Stomach (tissue), 9 donors: ENCODE data around the gene LRP1B. TPM values are rescaled to one million over a fixed set of nuclear protein-coding genes. Genes with fewer than 3 reads are reported as not detected.

Source experiments
- DNase-seq, 2 donors: peaks; one replicate each; pipeline versions ENCODE4 v3.0.0 to v3.0.0-alpha.2; 2013 to 2019
- H3K27ac ChIP-seq, 5 donors: fragments of 200-600 bp in 4 of 5; sonication (generic) in 4 of 5; one replicate each; pipeline ENCODE4 v1.5.1; 2013 to 2019; ENCODE audit warnings: mild to moderate bottlenecking in 1 of 5, moderate library complexity in 1 of 5
- H3K27me3 ChIP-seq, 3 donors: fragments of 200-600 bp; sonication (generic); one replicate each; pipeline ENCODE4 v1.5.1; 2017 to 2019; ENCODE audit warnings: mixed run types in 1 of 3
- H3K36me3 ChIP-seq, 4 donors: fragments of 200-600 bp; sonication (generic); 1 replicate in 3 of 4; 2 replicates in 1 of 4; pipeline ENCODE4 v1.5.1; 2016 to 2019
- H3K4me1 ChIP-seq, 4 donors: fragments of 200-600 bp; sonication (generic); one replicate each; pipeline ENCODE4 v1.5.1; 2016 to 2019
- H3K4me3 ChIP-seq, 4 donors: fragments of 200-600 bp; sonication (generic) in 3 of 4; one replicate each; pipeline ENCODE4 v1.5.1; 2016 to 2019; ENCODE audit warnings: mild to moderate bottlenecking in 1 of 4
- H3K9me3 ChIP-seq, 4 donors: fragments of 200-600 bp; sonication (generic); one replicate each; pipeline ENCODE4 v1.5.1; 2016 to 2019
- EP300 ChIP-seq: sonication (generic); formaldehyde crosslinking; IDR thresholded peaks from one replicate; pipeline ENCODE4 v1.6.1; 2017; ENCODE audit warnings: antibody characterized with exemption
- POLR2A ChIP-seq, 4 donors: fragments of 450-650 bp; IDR thresholded peaks; one replicate each; pipeline ENCODE4 v1.6.1; 2016; ENCODE audit warnings: antibody characterized with exemption in 4 of 4, control low read depth in 2 of 4, mild to moderate bottlenecking in 1 of 4, moderate library complexity in 1 of 4
- POLR2AphosphoS5 ChIP-seq, 3 donors: sonication (generic); formaldehyde crosslinking; IDR thresholded peaks; one replicate each; pipeline ENCODE4 v1.6.1; 2016; ENCODE audit warnings: antibody characterized with exemption in 3 of 3
- WGBS, 5 donors: extraction: QIAGEN DNeasy Blood & Tissue Kit in 3 of 5; methylation state at CpG; one replicate each; pipeline versions ENCODE4 v1.1.5 to v1.1.7; 2013 to 2018; 5-methylcytosine and 5-hydroxymethylcytosine counted together
- intact Hi-C: fragments of 100-400 bp; cut with DNase I; formaldehyde crosslinking; loops from one replicate; pipeline ENCODE4 v1.15.1; 2023; ENCODE audit warnings: low total_unique reads
- polyA plus RNA-seq, 3 donors: library from polyadenylated mRNA; stranded (reverse); fragments of 200-250 nt; gene quantifications; one replicate each; pipeline ENCODE4 v1.2.3, GENCODE V29; 2013
- total RNA-seq, 5 donors: library from RNA; depleted of rRNA; stranded (reverse); fragments of >200 nt; gene quantifications; one replicate each; pipeline versions ENCODE4 v1.1.0 to v1.2.3, GENCODE V29; 2014 to 2016
- TF ChIP-seq, protein P1 (sequence below), 7 experiments: fragments of 450-650 bp in 4 of 7; fragments of 200-600 bp in 3 of 7; sonication (generic) in 3 of 7; IDR thresholded peaks; one replicate each; pipeline ENCODE4 v1.5.1; 2016 to 2019; ENCODE audit warnings: antibody characterized with exemption in 7 of 7, control low read depth in 2 of 7, mild to moderate bottlenecking in 1 of 7
- donor health status: healthy with polysubstance abuse.
- donor health status: Bipolar disorder and iron deficiency.
- donor health status: healthy.

The LRP1B gene
- total and polyA plus RNA-seq, 8 donors = under 0.01 to 9.0 (median 0.38) TPM

DNA sequence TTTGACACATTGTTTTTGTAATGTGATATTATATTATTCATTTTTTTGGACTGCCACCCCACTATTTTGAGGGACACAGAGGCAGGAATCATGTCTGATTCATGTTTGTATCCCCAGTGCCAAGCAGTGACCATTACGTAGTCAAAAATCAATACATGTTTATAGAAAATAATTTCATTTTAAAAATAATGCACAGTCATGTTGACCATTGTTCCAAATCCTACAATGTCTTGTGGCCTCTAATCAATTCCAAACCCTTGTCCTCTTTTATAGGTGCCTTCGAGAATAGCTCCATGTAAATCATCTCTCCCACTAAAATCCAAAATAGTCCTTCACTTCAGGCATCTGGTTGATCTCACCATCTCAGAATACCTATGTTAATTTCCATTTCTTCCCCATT is 454.7 kb downstream of the LRP1B start:
- Histone ChIP-seq H3K27me3 (no peaks in the 10 kb centered on the region), H3K4me3 (no peak overlapping the region), H3K9me3 (no peaks in the 10 kb centered on the region), H3K36me3 (no peaks in the 10 kb centered on the region), H3K27ac (no peak overlapping the region), H3K4me1 (no peaks in the 10 kb centered on the region)
- DNase-seq = no peak
- WGBS, 5 donors = 78 to 92% (median 85%) methylated on average over 2 of the region's 2 CpGs
- TF ChIP-seq EP300 (no peak), POLR2A (IDR thresholded peaks at IDR 0.05) (no peak), POLR2AphosphoS5 (IDR thresholded peaks at IDR 0.05) (no peak)
- TF ChIP-seq, protein P1, sequence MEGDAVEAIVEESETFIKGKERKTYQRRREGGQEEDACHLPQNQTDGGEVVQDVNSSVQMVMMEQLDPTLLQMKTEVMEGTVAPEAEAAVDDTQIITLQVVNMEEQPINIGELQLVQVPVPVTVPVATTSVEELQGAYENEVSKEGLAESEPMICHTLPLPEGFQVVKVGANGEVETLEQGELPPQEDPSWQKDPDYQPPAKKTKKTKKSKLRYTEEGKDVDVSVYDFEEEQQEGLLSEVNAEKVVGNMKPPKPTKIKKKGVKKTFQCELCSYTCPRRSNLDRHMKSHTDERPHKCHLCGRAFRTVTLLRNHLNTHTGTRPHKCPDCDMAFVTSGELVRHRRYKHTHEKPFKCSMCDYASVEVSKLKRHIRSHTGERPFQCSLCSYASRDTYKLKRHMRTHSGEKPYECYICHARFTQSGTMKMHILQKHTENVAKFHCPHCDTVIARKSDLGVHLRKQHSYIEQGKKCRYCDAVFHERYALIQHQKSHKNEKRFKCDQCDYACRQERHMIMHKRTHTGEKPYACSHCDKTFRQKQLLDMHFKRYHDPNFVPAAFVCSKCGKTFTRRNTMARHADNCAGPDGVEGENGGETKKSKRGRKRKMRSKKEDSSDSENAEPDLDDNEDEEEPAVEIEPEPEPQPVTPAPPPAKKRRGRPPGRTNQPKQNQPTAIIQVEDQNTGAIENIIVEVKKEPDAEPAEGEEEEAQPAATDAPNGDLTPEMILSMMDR (IDR thresholded peaks at IDR 0.05) = no peak
- intact Hi-C loops = no loop called here

DNA sequence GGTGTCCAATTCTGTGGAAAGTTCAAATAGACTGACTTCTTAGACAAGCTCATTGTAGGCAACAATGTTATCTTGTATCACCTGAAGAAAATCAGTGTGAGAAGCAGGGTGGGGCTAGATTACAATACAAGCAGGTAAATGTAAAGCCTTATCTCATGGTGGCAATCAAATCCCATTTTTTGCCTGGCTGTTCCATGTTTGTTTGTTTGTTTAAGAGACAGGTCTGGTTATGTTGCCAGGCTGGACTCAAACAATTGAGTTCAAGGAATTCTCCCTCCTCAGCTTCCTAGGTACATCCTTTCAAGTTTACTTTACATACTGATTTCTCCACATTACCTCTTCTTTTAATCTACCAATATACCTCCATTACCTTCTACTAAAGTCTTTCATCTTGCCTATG is 464.6 kb downstream of the LRP1B start:
- Histone ChIP-seq H3K9me3 (no peaks in the 10 kb centered on the region), H3K4me1 (no peaks in the 10 kb centered on the region), H3K36me3 (no peaks in the 10 kb centered on the region), H3K27ac (no peak overlapping the region), H3K4me3 (no peak overlapping the region), H3K27me3 (no peaks in the 10 kb centered on the region)
- no peak for DNase-seq
- no peak for TF ChIP-seq POLR2A (IDR thresholded peaks at IDR 0.05)
- no peak for TF ChIP-seq POLR2AphosphoS5 (IDR thresholded peaks at IDR 0.05)
- intact Hi-C loops = no loop called here

DNA sequence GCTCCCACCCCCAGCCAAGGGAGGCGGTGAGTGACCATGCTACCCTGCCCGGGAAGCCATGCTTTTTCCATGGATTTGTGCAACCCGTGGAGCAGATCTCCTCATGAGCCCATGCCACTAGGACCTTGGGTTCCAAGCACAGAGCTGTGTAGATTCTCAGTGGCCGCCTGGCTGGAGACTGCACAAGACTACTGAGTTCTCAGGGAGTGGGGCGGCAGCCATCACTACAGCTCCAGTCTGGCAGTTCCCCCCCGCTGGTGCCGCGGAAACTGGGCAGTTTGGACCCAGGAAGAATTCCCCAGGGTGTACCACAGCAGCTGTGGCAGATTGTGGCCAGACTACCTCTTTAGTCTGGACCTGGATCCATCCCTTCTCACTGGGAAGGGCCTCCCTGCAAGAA is 470.6 kb downstream of the LRP1B start:
- WGBS, 5 donors = 84 to 94% (median 89%) methylated on average over 7 to 8 of the region's 8 CpGs
- H3K27me3 ChIP-seq = no peaks in the 10 kb centered on the region

DNA sequence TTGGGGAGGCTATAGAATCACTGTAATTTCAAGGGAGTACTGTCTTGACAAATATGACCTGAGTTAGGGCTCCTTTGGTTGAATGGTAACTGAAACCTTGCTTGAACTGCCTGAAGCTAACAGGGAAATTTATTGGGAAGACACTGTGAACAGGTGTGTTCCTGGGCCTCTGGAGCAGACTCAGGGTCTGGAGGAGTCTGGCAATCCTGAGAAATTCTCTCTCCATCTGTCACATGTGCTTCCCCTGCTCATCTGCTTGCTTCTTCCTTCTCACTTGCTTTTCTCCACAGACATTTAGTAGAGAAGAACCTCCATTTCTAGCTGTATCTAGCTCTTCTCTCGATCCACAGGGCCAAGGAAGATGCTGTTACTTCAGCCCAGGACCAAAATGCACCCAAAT is 476.5 kb downstream of the LRP1B start:
- Histone ChIP-seq H3K4me1 (no peaks in the 10 kb centered on the region), H3K9me3 (no peaks in the 10 kb centered on the region), H3K36me3 (no peaks in the 10 kb centered on the region), H3K27me3 (no peaks in the 10 kb centered on the region), H3K27ac (no peak overlapping the region), H3K4me3 (no peak overlapping the region)
- WGBS, 5 donors = 52 to 72% (median 60%) methylated on average over 1 of the region's 1 CpG
- DNase-seq = no peak
- TF ChIP-seq EP300 (no peak), POLR2A (IDR thresholded peaks at IDR 0.05) (no peak), POLR2AphosphoS5 (IDR thresholded peaks at IDR 0.05) (no peak)
- TF ChIP-seq, protein P1 (IDR thresholded peaks at IDR 0.05) = no peak
- intact Hi-C loops = no loop called here

More for the DNA sequence above, 470.6 kb downstream of the LRP1B start:
- no peak for DNase-seq
- H3K4me1 ChIP-seq = no peaks in the 10 kb centered on the region
- no peak overlapping the region for H3K27ac ChIP-seq
- intact Hi-C loops = no loop called here
- peaks cover 0 to 12% (median 0%) of the 10 kb centered on the region in 4 donors for H3K9me3 ChIP-seq
- TF ChIP-seq POLR2AphosphoS5 (IDR thresholded peaks at IDR 0.05) (no peak), EP300 (no peak), POLR2A (IDR thresholded peaks at IDR 0.05) (no peak)
- TF ChIP-seq, protein P1 (IDR thresholded peaks at IDR 0.05) = no peak
- no peaks in the 10 kb centered on the region for H3K36me3 ChIP-seq
- no peak overlapping the region for H3K4me3 ChIP-seq

DNA sequence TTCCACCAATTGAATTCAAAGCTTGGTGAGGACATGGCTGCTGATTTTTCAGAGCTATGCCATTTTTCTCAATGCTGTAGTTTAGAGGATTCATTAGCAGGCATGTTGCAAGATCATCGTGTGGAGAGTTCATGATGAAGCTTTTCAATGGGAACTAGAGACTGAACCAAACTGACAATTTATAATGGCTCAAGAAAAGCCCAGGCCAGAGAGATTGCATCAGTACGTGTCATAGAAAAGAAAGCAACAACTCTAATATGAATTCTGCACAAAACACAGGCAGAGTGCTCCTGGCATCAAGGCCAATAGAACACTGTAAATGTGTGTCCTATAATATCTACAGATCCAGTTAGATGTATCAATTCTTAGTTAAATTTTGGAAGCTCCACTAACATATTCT is 477.6 kb downstream of the LRP1B start:
- no peaks in the 10 kb centered on the region for H3K4me1 ChIP-seq
- TF ChIP-seq POLR2AphosphoS5 (IDR thresholded peaks at IDR 0.05) (no peak), POLR2A (IDR thresholded peaks at IDR 0.05) (no peak), EP300 (no peak)
- TF ChIP-seq, protein P1 (IDR thresholded peaks at IDR 0.05) = no peak
- intact Hi-C loops = no loop called here
- 87 to 93% (median 90%) methylated on average over 2 of the region's 2 CpGs for WGBS, 5 donors
- H3K9me3 ChIP-seq = no peaks in the 10 kb centered on the region
- no peak for DNase-seq
- H3K27ac ChIP-seq = no peak overlapping the region
- H3K36me3 ChIP-seq = no peaks in the 10 kb centered on the region
- H3K4me3 ChIP-seq = no peak overlapping the region
- no peaks in the 10 kb centered on the region for H3K27me3 ChIP-seq
